ENCODE results near the gene UTS2. TPM values are rescaled to one million over a fixed set of nuclear protein-coding genes. Genes with fewer than 3 reads are reported as not detected.

The UTS2 gene
- total and polyA plus RNA-seq, 9 of the 15 experiments (the other 6 are each of a cell fraction or from before 2014, with no cell fraction given), result 0.22 to 0.29 TPM; not detected in 7

GRCh38 chr1:7827126-7827955 lies 25.5 kb downstream of the UTS2 start (continued):
- TF ChIP-seq ESRRA (IDR thresholded peaks at IDR 0.05; ENCODE audit: borderline replicate concordance, low read depth) (peak; percentile 69), TSHZ1 (CRISPR knock-in tag; IDR thresholded peaks at IDR 0.05) (no peak), PHF20 (IDR thresholded peaks at IDR 0.05; ENCODE audit: partially characterized antibody) (peak; percentile 99), CTBP1 (IDR thresholded peaks at IDR 0.05; ENCODE audit: borderline replicate concordance) (peak; percentile 65; the same call in 1 of the 2 replicates), FOSL1 (tag; conservative IDR thresholded peaks at IDR 0.05) (0 out of 2 replicates have a peak, but pooled peaks have one; percentile 25), ZNF766 (CRISPR knock-in tag; conservative IDR thresholded peaks at IDR 0.05) (peak; percentile 73; the same call in 1 of the 2 replicates), TOE1 (IDR thresholded peaks at IDR 0.05; ENCODE audit: borderline replicate concordance) (peak; percentile 54), TOE1 (CRISPR knock-in tag; IDR thresholded peaks at IDR 0.05; ENCODE audit: borderline replicate concordance, low read depth) (no peak), SREBF1 (IDR thresholded peaks at IDR 0.05; ENCODE audit: borderline replicate concordance, low read depth, low read length) (0 out of 2 replicates have a peak, but pooled peaks have one; percentile 39), MTA3 (IDR thresholded peaks at IDR 0.05; ENCODE audit: borderline replicate concordance) (peak; percentile 49; the same call in 1 of the 2 replicates), CTCF (IDR thresholded peaks at IDR 0.05 in 2 of 3, conservative IDR thresholded peaks at IDR 0.05 in 1 of 3; ENCODE audit: insufficient read depth in 2 of 3, low read depth in 1 of 3, low read length in 3 of 3) (no peak), OTX1 (CRISPR knock-in tag; IDR thresholded peaks at IDR 0.05) (peak; percentile 85), BRD4 (IDR thresholded peaks at IDR 0.05) (peak; percentile 42; the same call in 1 of the 2 replicates), NCOA1 (IDR thresholded peaks at IDR 0.05; ENCODE audit: low read depth) (peak; percentile 65; the same call in 1 of the 2 replicates), USF2 (CRISPR knock-in tag; IDR thresholded peaks at IDR 0.05) (no peak), MTA2 (IDR thresholded peaks at IDR 0.05; ENCODE audit: low read depth) (peak; percentile 74), MNT (conservative IDR thresholded peaks at IDR 0.05) (peak; percentile 37 to 70; a peak in 3 of 4 replicates), ZEB2 (IDR thresholded peaks at IDR 0.05) (peak; percentile 22; the same call in 1 of the 2 replicates)

Data from K562 (cell line).